ENCODE results near the gene PHAF1. TPM values are rescaled to one million over a fixed set of nuclear protein-coding genes. Genes with fewer than 3 reads are reported as not detected.

Gene PHAF1
- total RNA-seq, 4 donors from 2014 or later = 39.7 to 51.1 (median 46.8) TPM

DNA sequence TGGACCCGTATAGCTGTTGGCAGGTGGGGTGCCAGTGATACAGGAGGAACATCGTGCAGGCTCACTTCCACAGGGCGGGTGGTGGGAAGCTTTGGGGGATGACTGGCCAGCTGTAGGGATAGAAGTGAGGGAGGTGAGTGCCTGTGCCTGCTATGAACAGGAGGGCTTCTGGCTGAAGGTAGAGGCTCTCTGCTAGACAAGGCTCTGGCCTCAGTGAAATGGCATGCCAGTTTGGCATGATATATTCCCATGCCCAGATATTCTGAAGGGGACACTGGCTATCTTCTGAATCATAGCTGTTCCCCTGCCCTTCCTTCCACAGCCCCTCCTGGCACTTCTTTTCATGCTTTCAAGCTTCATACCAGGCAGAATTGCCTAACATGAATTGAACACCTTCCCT lies 19.1 kb downstream of the PHAF1 start:
- TF ChIP-seq, protein P1, sequence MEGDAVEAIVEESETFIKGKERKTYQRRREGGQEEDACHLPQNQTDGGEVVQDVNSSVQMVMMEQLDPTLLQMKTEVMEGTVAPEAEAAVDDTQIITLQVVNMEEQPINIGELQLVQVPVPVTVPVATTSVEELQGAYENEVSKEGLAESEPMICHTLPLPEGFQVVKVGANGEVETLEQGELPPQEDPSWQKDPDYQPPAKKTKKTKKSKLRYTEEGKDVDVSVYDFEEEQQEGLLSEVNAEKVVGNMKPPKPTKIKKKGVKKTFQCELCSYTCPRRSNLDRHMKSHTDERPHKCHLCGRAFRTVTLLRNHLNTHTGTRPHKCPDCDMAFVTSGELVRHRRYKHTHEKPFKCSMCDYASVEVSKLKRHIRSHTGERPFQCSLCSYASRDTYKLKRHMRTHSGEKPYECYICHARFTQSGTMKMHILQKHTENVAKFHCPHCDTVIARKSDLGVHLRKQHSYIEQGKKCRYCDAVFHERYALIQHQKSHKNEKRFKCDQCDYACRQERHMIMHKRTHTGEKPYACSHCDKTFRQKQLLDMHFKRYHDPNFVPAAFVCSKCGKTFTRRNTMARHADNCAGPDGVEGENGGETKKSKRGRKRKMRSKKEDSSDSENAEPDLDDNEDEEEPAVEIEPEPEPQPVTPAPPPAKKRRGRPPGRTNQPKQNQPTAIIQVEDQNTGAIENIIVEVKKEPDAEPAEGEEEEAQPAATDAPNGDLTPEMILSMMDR (IDR thresholded peaks at IDR 0.05) = no peak
- no peak for TF ChIP-seq POLR2A (IDR thresholded peaks at IDR 0.05)
- no peak overlapping the region for H3K4me3 ChIP-seq (ENCODE audit: low read depth, poor library complexity, severe bottlenecking)
- 91 to 98% methylated on average over 3 of the region's 3 CpGs for WGBS, 2 donors
- intact Hi-C loops (cut with DNase I; ENCODE audit: low total_unique reads) = no loop called here
- no peak for DNase-seq (ENCODE audit: low spot score in 2 of 2)

DNA sequence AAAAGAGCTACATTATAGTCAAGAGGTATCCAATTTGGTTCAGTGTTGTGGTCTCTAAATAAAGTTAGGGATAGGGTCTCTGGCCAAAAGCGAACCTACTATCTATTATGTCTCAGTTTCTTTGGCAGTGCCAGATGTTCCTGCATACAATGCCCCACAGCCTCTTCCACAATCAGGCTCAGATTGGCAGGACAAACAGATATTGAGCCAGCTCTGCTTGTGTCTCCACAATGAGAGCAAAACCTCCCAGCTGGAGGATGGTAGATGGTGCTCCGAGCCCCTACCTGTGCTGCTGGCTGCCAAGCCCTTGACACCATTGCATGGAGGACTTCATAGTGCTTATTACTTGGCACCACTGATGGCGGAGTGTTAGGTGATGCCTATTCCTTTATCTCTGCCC lies 19.7 kb downstream of the PHAF1 start:
- H3K4me3 ChIP-seq (ENCODE audit: low read depth, poor library complexity, severe bottlenecking) = no peak overlapping the region
- intact Hi-C loops (cut with DNase I; ENCODE audit: low total_unique reads) = no loop called here
- 98 to 100% methylated on average over 3 of the region's 3 CpGs for WGBS, 2 donors
- no peak for DNase-seq (ENCODE audit: low spot score in 2 of 2)
- TF ChIP-seq, protein P1 (IDR thresholded peaks at IDR 0.05) = no peak
- TF ChIP-seq POLR2A (IDR thresholded peaks at IDR 0.05) = no peak

DNA sequence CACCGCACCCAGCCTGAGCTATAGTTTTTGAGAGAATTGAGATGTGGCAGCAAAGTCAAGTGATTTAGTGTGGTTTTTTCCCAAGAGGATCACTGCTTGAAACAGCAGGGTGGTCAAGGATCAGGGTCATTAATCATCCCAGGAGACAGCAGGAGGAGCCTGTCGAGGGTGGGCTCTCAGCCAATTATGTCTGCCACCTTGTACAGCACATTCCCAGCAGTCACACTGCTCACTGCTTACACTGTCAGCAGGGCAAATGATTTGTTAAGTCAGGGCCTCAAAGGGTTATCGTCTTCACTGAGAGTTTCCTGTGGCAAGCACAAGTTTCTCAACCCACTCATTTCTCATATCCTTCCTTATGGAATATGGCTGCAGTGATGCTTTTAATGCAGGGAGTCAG lies 27.9 kb downstream of the PHAF1 start:
- intact Hi-C loops (cut with DNase I; ENCODE audit: low total_unique reads) = no loop called here
- DNase-seq (ENCODE audit: low spot score in 2 of 2) = no peak
- 58 to 64% methylated on average over 3 of the region's 3 CpGs for WGBS, 2 donors
- TF ChIP-seq, protein P1 (IDR thresholded peaks at IDR 0.05) = no peak
- no peak for TF ChIP-seq POLR2A (IDR thresholded peaks at IDR 0.05)
- H3K4me3 ChIP-seq (ENCODE audit: low read depth, poor library complexity, severe bottlenecking) = no peak overlapping the region

DNA sequence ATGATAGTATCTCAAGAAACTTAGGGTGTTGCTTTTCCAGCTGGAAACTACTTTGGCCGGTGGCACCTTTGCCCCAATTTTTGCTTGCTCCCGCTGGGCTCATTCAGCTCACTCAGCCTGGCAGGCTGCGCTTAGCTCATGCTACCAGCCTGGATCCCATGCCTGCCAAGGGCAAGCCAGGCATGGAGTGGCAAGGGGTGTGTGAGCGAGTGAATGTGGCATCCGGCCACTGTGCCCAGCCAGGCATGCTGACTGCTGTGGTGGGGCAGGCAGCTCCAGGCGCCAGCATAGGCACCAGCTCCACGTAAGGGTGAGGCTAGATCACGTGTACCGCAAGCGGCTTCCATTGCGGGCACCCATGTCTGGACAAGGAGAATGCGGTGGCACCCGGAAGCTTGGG lies 31.6 kb downstream of the PHAF1 start:
- H3K4me3 ChIP-seq (ENCODE audit: low read depth, poor library complexity, severe bottlenecking) = no peak overlapping the region
- WGBS, 2 donors = 94 to 96% methylated on average over 9 to 13 of the region's 13 CpGs
- no peak for DNase-seq (ENCODE audit: low spot score in 2 of 2)
- intact Hi-C loops (cut with DNase I; ENCODE audit: low total_unique reads) = no loop called here
- TF ChIP-seq, protein P1 (IDR thresholded peaks at IDR 0.05) = no peak

DNA sequence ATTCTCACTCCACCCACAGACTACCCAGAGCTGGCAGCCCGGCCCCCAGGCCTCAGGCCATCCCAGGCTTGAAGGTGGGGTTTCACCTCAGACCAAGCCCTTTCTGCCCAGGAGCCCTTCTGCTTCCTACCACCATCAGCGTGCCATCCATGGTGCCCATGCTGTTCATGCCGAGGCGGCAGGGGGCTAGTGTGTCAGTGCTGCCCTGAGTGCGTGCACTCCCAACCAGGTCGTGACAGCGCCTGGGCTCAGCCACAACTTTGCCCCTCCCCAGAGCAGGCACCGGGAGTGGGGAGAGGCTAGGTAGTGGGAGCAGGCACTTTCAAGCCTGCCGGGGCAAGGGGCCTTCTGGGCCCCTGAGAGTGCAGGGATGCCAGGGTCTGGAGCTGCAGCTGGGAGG lies 32.6 kb downstream of the PHAF1 start:
- intact Hi-C loops (cut with DNase I; ENCODE audit: low total_unique reads) = no loop called here
- DNase-seq (ENCODE audit: low spot score in 2 of 2) = no peak
- no peak for TF ChIP-seq POLR2A (IDR thresholded peaks at IDR 0.05)
- TF ChIP-seq, protein P1 (IDR thresholded peaks at IDR 0.05) = no peak
- no peak overlapping the region for H3K4me3 ChIP-seq (ENCODE audit: low read depth, poor library complexity, severe bottlenecking)
- 82 to 88% methylated on average over 6 to 8 of the region's 9 CpGs for WGBS, 2 donors

DNA sequence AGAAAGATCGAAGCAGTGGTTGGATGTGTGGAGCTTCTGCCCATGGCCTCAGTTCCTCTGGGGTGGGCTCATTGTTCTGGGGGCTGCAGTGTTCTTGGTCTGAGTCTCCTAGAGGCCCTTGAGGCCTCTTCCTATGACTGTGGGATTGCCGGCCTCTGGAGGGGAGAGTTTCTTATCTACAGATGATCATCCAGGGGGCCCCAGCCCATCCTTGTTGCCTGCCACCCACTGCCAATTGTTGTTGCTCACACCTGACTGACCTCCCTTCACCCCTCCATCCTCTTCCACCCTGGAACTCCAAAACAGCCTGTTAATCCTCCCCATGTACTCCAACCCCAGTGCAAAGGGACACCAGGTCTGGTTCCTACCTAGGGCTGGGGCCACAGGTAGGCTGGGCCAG lies 35.2 kb downstream of the PHAF1 start:
- TF ChIP-seq, protein P1 (IDR thresholded peaks at IDR 0.05) = no peak
- TF ChIP-seq POLR2A (IDR thresholded peaks at IDR 0.05) = no peak
- 90 to 94% methylated on average over 2 of the region's 2 CpGs for whole genome bisulfite sequencing, 2 donors
- DNase-seq (ENCODE audit: low spot score in 2 of 2) = no peak
- no peak overlapping the region for H3K4me3 ChIP-seq (ENCODE audit: low read depth, poor library complexity, severe bottlenecking)
- intact Hi-C loops (cut with DNase I; ENCODE audit: low total_unique reads) = no loop called here
